ENCODE results near the gene INPP4A.

INPP4A gene

DNA sequence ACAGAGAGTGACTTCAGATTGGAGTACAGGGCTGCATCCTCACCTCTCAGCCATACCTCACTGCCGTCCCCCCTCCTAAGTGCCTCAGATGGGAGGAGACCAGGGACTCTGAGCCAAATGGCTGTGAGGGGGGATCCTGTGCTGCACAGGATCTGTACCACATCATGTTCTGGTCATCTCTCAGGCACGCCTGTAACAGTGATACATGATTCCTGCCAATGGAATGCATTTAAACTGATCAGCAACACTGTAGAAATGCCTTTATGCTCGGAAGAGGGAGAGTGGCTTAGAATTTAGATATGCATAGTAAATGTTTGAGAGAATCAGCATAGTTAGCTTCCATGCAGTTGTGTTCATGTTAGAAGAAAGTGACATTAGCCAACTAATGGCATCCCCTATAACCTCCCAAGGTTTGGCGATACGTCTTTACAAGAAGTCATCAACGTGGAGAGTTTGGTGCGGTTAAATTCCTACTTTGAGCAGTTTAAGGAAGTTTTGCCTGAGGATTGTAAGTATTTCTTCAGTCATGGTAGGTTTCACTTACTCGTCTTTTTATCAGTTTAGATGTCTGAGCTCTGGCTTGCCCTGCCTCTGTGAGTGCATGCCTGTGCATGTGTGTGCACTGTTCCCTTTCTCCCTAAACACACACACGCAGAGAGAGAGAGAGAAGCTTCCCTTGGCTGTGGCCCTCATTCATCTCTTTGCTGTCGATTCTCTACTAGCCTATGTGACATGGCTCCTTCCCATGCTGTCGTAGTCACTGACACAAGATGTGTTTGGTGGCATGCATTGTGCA is 123.7 kb downstream of the INPP4A start:
- DNase-seq: no peak

DNA sequence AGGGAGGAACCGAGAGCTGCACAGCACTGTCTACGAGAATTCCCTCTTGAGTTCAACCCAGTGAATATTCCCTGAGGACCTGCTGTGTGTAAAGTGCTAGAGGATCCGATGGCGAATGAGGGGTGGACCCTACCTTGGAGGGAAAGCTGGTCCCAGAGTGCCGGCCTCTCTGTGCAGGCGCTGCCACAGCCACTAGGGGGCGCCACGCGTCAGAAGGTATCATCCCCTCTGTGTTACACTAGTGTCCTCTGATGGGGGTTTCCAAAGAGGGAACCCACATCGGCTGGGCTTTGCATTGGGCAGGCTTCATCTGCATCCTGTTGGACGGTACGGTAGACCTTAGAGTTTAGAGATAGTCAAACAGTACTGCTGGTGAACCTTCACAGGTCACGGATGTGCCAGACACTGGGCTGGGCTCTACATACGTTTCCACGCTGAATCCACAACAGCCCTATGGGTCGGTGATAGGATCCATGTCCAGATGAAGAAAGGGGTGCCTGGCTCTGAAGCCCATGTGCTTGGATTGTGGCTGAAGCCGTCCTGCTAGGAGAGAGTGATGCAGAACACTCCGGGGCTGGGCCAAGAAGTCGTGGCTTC is 124.6 kb downstream of the INPP4A start:
- peak; percentile 5 to 11 for DNase-seq

DNA sequence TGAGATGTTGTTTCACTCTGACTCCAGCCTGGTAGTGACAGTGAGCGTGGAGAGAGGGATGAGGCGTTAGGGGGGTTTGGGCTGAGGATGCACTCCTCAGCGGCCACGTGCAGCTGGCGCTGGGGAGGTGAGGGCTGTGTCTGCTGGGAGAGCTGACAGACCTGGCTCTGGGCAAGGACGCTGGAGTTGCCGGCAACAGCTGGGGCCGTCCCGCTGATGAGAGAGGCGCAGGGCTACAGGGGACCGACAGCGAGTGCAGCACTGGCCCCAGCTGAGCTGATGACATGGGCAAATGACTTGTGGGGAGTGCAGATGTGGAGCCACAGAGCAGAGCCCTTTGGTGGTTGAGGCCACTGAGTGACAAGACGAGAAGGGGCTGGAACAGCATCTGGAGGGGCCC is 125.3 kb downstream of the INPP4A start:
- DNase-seq: no peak

DNA sequence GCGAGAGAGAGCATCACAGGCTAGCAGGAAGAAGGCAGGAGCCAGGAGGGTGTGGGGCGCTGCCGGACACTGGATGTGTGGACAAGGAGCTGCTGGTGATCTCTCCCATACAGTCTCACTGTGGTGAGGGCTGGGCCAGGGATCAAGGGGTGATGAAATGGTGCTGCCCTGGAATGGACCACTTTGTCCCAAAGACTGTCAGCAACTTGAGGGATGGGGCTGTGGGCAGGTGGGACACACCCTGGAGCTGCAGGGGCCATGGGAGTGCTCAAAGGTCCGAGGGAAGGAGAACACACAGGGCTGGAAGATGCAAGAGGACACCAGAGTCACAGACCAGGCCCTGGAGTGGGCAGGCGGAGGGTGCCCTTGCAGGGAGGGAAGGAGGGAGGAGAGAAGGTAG is 125.7 kb downstream of the INPP4A start:
- no peak for DNase-seq

DNA sequence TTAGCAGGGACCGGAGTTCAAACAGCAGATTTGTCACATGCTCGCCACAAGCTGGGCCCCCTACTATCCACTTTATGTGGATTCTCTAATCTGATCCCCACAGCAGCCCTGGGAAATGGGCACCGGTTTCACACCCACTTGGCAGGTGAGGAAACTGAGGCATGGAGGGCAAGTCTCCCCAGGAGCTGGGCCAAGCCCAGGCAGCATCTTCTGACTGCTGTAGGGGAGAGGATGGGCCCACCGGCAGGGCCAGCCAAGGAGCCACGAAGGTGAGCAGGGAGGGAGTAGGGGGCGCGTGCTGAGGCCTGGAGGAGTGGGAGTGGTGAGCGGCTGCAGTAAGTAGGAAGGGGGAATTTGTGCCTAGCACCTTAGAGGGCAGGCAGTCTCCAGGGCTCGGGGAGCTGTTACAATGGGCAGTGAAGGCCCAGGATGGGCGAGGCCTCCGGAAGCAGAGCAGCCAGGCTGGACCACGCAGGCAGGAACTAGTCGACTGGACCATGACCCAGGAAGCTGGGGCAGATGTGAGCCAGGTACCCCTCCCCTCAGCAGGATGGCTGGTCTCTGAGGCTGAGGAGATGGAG is 126.6 kb downstream of the INPP4A start:
- DNase-seq: no peak

DNA sequence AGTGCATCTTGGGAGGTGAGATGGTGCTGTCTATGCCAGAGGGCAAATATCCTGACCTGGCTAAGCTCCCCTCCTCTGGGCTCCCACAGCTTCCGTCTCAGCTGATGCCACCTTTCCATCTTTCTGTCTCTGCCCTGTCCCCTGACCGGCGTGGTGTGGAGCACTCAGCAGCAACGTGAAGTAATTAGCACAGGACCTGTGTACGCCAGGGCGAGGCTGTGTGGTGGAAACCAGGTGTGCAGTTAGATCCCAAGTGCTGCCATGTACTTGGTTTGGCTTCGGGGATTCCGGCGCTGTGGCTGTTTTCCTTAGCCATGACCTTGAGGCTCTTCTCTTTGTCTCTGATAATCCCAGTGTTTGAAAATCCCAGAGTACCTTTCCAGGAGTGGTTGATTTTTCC is 127.1 kb downstream of the INPP4A start:
- no peak for DNase-seq

DNA sequence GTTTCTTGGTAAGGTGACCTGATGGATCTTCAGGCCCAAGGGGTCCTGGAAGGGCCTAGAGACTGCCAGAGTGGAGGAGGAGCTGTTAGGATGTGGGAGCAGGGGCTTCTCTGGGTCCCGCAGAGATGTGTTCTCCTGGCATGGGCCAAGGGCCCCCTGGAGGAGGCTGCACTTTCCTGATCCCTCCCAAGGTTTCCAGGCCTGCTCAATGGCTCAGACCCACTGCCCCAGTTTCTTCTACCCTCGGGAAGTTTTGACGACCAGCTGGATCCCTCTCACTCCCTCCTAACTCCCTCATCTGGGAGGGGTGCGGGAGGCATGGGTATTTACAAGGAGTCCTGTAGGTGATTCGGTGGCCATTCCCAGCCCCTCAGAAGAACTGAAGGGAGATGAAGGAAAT is 127.6 kb downstream of the INPP4A start:
- DNase-seq: no peak

DNA sequence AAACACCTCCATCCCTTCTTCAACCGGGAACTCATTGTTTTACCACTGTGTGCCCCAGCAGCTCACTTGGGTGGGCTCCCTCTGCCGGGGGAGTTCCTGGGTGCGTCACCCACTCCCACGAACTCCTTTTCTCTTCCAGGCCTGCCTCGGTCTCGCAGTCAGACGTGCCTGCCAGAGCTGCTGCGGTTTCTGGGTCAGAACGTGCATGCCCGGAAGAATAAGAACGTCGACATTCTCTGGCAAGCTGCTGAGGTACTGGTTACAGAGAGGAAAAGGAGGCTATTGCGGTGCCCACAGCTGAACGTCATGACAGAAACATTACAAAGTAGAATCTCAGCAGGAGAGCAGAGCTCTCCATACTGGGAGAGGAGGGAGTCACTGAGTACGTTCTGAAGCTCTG is 128.0 kb downstream of the INPP4A start:
- no peak for DNase-seq

DNA sequence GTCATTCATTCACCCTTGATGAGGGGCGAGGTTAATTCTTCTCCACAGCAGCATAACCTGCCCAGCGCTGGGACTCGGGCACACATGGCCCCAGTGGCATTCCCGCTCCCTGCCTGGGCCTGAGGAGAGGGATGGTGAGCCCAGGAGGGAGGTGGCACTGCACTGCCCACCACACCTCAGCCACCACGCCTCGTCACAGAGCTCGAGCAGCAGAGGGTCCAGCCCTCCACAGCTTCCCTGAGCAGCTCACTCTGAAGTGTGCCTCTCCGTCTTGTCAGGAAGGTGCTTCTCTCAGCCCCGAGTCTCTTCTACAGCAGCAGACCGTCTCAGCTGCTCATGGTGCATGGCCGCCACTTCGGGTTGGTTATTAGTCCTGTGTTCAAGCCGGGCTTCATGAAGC is 128.8 kb downstream of the INPP4A start:
- no peak for DNase-seq

DNA sequence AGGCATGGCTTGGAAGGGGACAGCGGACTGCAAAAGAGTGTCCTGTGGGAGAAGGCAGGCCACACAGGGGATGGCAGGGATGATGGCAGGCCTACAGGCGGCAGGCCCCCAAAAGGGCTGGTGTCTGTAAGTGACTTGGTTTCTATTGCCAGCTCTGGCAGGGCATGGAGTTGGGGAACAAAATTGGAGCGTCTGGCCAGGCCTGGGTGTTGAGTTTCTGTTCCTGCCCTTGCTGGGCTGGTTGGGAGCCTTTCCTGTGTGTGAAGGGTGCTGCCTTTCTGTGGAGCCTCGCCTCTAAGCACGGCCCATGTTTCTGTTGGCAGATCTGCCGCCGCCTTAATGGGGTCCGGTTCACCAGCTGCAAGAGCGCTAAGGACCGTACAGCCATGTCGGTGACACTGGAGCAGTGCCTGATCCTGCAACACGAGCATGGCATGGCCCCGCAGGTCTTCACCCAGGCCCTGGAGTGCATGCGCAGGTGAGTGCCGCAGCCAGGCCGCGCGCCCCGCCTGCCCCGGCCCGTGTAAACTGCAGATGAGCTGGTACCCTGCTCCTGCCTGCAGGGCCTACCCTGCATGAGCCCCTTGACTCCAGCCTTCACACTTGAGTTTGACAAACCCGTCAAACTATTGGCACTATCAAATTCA is 132.1 kb downstream of the INPP4A start:
- no peak for DNase-seq

DNA sequence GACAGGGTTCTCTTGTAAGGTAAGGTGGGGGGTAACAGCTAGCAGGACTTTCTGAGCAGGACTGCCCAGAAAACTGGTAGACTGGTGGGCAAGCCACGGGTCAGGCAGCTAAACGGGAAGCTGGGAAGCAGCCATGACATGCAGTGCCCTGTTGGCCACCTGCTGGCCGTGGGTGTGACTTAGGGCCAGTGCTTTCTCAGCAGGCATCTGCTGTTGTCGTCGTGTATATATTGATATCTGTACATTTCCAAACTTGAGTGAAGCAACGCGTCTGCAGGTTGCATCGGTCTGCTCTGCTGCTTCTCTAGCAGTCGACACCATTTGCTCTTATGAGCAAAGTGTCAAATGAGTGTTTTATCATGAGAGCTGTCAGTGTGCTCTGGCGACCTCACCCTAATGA is 132.7 kb downstream of the INPP4A start:
- DNase-seq: no peak

DNA sequence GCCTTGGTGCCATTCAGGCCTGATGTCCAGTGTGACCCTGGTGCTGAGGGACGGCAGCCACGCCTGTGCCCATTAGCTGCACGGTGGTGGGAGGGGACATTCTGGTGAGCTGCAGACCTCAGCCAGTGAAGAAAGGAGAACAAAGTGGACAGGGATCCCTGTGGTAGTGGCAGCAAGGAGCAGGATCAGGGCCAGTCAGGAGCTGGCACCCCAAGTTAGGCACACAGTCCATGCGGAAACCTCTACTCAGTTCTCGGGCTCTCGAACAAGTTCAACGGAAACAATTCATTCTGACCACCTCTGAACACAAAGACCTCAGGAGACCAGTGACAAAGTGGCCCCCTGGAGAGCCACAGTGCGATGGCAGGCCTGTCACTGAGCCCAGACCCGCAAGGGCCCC is 133.6 kb downstream of the INPP4A start:
- DNase-seq: no peak

DNA sequence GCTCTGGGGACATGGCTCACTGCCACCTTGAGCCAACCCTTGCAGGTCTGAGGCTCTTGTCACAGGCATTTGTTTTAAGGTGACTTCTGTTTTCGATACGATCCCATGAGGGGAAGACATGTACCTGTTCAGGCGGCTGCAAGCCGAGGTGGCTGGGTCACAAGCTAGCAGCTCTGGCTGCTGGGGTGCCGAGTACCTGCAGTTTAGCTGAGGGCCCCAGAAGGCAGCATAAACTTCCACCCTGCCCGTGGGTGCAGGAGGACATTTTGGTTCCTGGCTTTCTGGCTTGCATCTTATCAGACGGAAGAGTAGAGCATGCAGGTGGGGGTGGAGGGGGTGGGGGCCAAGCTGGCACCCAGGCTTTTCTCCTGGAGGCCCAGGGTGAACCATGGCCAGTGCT is 135.3 kb downstream of the INPP4A start:
- DNase-seq: no peak

DNA sequence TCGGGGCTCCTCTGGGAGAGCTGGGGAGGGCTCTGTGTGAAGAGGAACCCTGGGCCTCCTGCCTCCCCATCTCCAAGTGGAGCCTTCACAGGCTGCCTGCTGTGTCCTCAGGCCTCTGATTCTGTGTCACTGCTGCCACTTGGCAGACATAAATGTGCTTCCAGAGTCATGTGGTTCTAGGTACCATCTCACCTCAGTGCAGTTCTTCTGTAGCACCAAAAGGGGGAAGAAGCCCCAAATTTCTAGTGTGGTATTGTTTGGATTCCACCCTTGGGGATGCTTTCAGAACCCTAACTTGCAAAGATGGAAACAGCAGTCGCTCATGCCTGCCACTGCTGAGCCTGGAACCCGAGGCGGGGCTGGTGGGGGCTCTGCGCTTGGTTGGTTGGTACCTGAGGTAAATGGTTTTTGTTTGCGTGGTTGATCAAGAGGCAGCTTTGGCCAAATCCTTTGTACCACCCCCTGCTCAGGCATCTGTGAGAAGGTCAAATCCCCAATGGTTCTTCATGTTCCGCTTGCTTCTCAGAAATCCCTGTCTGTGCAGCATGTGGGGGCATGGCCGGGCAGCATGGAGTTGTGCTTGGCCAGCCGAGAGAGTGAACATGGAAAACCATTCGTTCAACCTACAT is 136.1 kb downstream of the INPP4A start:
- no peak for DNase-seq

DNA sequence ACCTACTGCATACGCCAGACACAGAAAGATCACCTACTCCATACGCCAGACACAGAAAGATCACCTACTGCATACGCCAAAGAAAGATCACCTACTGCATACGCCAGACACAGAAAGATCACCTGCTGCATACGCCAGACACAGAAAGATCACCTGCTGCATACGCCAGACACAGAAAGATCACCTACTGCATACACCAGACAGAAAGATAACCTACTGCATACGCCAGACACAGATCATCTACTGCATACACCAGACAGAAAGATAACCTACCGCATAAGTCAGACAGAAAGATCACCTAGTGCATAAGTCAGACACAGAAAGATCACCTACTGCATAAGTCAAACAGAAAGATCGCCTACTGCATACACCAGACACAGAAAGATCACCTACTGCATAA is 137.9 kb downstream of the INPP4A start:
- DNase-seq: no peak

DNA sequence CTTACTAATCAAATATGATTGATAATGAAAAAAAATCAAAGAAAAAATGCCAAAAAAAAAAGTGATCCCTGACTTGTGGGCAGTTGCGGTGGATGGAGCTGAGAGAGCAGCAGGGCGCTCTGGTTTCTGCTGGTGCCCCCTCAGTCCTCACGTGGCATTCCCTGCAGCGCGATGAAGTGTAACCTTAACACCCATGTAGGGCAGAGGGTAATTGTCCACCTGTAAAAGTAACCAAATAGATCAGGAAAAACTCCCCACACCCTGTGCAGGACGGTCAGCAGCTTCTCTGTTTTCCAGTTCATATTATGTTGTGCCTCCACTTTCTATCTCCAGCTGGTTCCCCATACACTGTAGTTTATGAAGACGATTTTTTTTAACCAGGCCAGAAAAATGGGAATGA is 138.6 kb downstream of the INPP4A start:
- DNase-seq: no peak

DNA sequence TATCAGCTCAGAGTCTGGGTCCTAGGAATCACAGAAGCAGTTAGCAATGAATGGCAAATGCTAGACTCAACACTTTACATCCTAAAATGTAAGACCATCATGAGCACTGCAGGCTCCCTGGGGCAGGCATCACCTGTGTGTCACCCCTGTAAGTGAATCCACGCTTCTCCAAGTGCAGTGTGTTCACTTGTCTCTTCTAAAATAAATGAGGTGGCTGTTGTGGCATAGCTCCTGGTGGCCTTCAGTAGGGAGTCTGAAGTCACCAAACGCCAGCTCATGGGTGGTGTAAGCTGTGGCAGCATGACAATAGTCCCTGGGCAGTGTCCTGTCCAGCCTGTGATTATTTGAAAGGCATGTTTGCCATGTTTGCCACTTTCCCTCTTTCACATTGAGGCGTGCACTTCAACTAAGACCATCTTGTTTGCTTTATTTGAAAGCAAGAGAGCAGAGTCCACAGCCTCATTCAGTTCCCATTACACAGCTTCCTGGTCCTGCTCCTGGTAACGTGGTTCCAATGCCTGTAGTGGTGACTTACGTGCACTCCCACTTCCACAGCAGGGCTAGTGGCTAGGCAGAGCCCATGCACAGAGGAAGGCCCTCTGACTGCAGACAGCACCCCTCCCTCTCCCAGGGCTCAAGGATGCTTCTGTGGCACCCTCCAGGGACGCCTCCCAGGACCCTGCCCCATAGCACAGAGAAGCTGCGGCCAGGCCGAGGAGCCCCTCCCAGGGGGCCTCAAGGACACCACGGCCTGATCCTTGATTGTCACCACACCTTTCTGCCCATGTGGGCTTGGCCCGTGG is 139.4 kb downstream of the INPP4A start:
- DNase-seq: no peak

DNA sequence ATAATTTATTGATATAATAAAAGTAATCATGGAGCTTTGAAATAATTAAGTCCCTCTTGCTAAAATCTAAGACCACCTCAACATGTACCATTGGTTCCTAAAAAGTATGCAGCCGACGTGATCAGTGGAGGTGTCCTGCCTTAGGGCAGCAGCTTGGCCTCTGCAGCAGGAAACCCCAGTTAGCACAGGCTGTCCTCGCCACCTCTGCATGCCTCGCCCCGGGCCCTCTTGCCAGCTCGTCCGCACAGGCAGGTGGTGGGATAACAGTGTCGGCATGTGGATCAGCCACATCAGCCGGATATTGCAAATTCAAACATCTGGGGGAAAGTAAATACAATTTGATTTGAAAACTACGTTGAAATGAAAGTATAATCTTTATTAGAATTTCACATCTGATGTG is 140.7 kb downstream of the INPP4A start:
- DNase-seq: no peak

DNA sequence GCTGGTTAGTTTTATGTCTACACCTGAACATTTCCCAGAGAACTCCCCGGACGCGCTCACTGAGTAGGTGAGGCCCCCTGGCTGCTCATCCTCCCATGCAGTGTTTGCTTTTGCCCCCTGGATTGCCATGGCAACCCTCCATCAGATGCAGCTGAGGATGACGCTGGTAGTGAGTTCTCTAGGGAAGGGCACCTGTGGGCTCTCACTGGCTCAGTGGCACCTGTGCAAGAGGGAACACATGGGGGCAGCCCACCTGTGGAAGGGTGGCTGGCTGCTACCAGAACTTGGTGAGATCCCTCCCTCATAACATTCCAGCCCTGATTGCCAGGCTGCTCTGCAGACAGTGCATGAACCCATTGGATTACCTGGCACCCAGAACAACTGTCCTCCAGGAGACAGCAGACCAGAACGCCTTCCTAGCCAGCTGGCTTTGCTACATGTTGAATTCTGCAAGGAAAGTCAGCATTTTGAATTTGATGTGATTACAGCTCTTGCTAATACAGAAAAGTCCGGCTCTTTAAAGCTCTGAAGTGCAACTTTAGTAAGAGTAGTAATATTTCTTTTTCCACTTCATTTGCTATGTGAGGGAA is 142.0 kb downstream of the INPP4A start:
- DNase-seq: no peak

DNA sequence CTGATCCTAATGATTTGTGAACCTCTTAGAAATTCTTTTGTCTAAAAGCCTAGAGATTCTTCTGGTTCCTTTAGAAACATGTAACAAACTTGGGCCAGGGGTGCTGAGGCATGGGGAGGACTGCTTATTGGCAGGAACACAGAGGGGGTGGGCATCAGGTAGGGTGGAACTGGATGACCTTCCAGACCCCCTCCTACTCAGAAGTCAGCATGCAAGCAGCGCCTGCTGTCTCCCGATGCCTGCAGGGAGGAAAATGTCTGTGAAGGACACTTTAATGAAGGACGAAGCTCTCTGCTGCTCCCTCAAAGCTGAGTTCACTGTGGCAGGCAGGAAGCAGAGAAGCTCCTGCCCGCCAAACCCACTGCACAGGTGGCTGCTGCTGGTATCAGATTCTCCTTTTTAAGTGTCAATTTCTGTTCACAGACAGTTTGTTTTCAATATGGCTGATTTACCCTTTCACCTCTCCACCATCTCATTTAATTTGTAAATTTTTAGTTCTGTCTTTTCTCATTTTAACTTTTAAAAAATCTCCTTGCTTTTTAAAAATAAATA is 144.3 kb downstream of the INPP4A start:
- no peak for DNase-seq

DNA sequence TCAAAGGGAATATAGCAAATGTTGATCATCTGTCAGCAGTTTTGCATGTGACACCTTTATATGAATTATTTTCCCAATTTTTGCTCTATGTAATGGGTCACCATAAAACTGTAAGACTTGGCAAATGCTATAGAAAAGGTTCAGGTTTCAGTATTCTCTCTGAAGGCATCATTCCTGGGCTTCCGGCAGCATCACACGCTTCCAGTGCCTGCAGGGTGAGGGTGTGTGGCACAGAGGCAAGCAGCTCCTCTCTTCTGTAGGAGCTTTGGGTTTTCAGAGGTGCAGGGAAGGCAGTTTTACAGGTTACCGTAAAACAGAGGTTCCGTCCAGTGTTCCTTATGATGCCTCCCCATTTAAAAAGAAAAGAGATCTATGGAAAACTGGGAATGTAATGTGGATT is 144.8 kb downstream of the INPP4A start:
- DNase-seq: no peak

DNA sequence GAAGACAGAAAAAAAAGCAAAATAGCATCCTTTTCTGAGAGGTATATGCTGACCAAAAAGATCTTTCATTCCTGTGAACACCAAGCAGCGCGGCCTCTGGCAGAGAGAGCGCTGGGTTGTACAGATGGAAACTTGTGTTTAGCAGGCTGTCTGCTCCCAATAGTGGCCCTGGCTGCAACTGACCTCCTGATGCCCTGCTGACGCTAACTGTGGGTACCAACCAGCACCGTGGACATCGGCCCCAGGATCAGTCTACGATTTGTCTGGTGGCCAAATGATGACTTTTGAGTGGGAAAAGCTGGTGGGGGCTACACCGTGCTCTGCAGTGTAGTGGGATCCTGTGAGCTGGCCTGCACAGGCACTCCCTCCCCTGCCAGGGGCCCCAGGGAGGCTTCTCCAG is 147.9 kb downstream of the INPP4A start:
- no peak for DNase-seq
